Muscle layer of duodenum (tissue), 2 donors: Measurements from ENCODE around the gene ENSA.
"Not testable (repeated sequence)": the region's sequence is repeated elsewhere in the genome, so short reads cannot be mapped to it uniquely, and the experiment has no call there.

Experiments used
- H3K27ac ChIP-seq: one replicate; pipeline ENCODE4 v1.7.0; 2013; ENCODE audit warnings: mild to moderate bottlenecking, low read length
- H3K27me3 ChIP-seq: one replicate; pipeline ENCODE4 v1.7.0; 2013; ENCODE audit warnings: low read depth, mild to moderate bottlenecking, control low read depth, low read length
- H3K36me3 ChIP-seq, 2 donors: one replicate each; pipeline ENCODE4 v1.7.0; 2013; ENCODE audit warnings: low read length in 2 of 2, control low read depth in 1 of 2, mild to moderate bottlenecking in 1 of 2; ENCODE audit not compliant: insufficient read depth in 2 of 2, control insufficient read depth in 1 of 2
- H3K4me1 ChIP-seq, 2 donors: one replicate each; pipeline ENCODE4 v1.7.0; 2013; ENCODE audit warnings: low read length in 2 of 2, mild to moderate bottlenecking in 2 of 2, control low read depth in 1 of 2, moderate library complexity in 1 of 2; ENCODE audit not compliant: insufficient read depth in 2 of 2, control insufficient read depth in 1 of 2
- H3K4me3 ChIP-seq, 2 donors: one replicate each; pipeline ENCODE4 v1.7.0; 2013; ENCODE audit warnings: low read length in 2 of 2, low read depth in 1 of 2, mild to moderate bottlenecking in 1 of 2
- H3K9me3 ChIP-seq, 2 donors: one replicate each; pipeline ENCODE4 v1.7.0; 2013; ENCODE audit warnings: low read length in 2 of 2, control low read depth in 1 of 2, mild to moderate bottlenecking in 1 of 2; ENCODE audit not compliant: control insufficient read depth in 1 of 2
- donor health status: healthy.

ENSA gene

GRCh38 chr1:150573648-150574071 is 55.8 kb downstream of the ENSA start:
- Histone ChIP-seq H3K4me1 (peaks cover 19 to 62% of the 10 kb centered on the region in 2 donors), H3K4me3 (peak overlapping the region; percentile 35 to 46), H3K27ac (peak overlapping the region; percentile 74), H3K36me3 (peaks cover 51 to 69% of the 10 kb centered on the region in 2 donors)
- H3K27me3 ChIP-seq, H3K9me3 ChIP-seq: not testable (repeated sequence)

GRCh38 chr1:150572918-150573647 is 56.3 kb downstream of the ENSA start:
- peak overlapping the region; percentile 74 for H3K27ac ChIP-seq
- H3K4me1 ChIP-seq = peaks cover 23 to 66% of the 10 kb centered on the region in 2 donors
- H3K4me3 ChIP-seq = peak overlapping the region; percentile 35 to 46
- H3K9me3 ChIP-seq = no peaks in the 10 kb centered on the region
- H3K36me3 ChIP-seq = peaks cover 50 to 64% of the 10 kb centered on the region in 2 donors
- no peaks in the 10 kb centered on the region for H3K27me3 ChIP-seq
